HEK293T (cell line): Measurements from ENCODE around the gene UBB.

ENCODE experiments used
- CTCF ChIA-PET: fragments of 350-600 bp; formaldehyde crosslinking; extraction: SDS; loops from one replicate; lab custom pipeline; 2021; ENCODE audit warnings: antibody characterized with exemption, inconsistent platforms; lab: Yijun Ruan, JAX
- POLR2A ChIA-PET: fragments of 350-600 bp; formaldehyde crosslinking; extraction: SDS; loops from one replicate; lab custom pipeline; 2020; ENCODE audit warnings: antibody characterized with exemption, inconsistent platforms; lab: Yijun Ruan, JAX
- DNase-seq: peaks from one replicate; pipeline ENCODE4 v3.0.0; 2012; ENCODE audit warnings: mixed read lengths; ENCODE audit errors: extremely low spot score
- ARNT ChIP-seq: fragments of 450-650 bp; IDR thresholded peaks from 2 replicates; pipeline ENCODE4 v1.6.1; 2017; ENCODE audit warnings: mild to moderate bottlenecking
- BHLHE40 ChIP-seq: fragments of 450-650 bp; IDR thresholded peaks from 2 replicates; pipeline ENCODE4 v1.6.1; 2016; ENCODE audit warnings: mild to moderate bottlenecking, moderate library complexity, borderline replicate concordance
- CTBP1 ChIP-seq: fragments of 450-650 bp; IDR thresholded peaks from 2 replicates; pipeline ENCODE4 v1.6.1; 2016; ENCODE audit warnings: borderline replicate concordance
- ELF4 ChIP-seq: fragments of 450-650 bp; IDR thresholded peaks from 2 replicates; pipeline ENCODE4 v1.6.1; 2017; ENCODE audit warnings: antibody characterized with exemption
- FOXA1 ChIP-seq: fragments of 450-650 bp; IDR thresholded peaks from 2 replicates; pipeline ENCODE4 v1.6.1; 2016; ENCODE audit warnings: mild to moderate bottlenecking
- FOXK2 ChIP-seq: fragments of 450-650 bp; IDR thresholded peaks from 2 replicates; pipeline ENCODE4 v1.6.1; 2016; ENCODE audit warnings: mild to moderate bottlenecking
- FOXM1 ChIP-seq: fragments of 450-650 bp; IDR thresholded peaks from 2 replicates; pipeline ENCODE4 v1.6.1; 2017; ENCODE audit warnings: mild to moderate bottlenecking, borderline replicate concordance
- HDGF ChIP-seq: fragments of 450-650 bp; IDR thresholded peaks from 2 replicates; pipeline ENCODE4 v1.6.1; 2017; ENCODE audit warnings: antibody characterized with exemption, borderline replicate concordance
- L3MBTL2 ChIP-seq: fragments of 450-650 bp; conservative IDR thresholded peaks from 2 replicates; pipeline ENCODE4 v1.6.1; 2016; ENCODE audit warnings: mild to moderate bottlenecking
- LEF1 ChIP-seq: fragments of 450-650 bp; IDR thresholded peaks from 2 replicates; pipeline ENCODE4 v1.6.1; 2017; ENCODE audit warnings: mild to moderate bottlenecking, borderline replicate concordance
- NFRKB ChIP-seq: fragments of 450-650 bp; IDR thresholded peaks from 2 replicates; pipeline ENCODE4 v1.6.1; 2016; ENCODE audit warnings: mild to moderate bottlenecking, moderate library complexity
- PKNOX1 ChIP-seq: fragments of 450-650 bp; IDR thresholded peaks from 2 replicates; pipeline ENCODE4 v1.6.1; 2016
- SP1 ChIP-seq: fragments of 450-650 bp; IDR thresholded peaks from 2 replicates; pipeline ENCODE4 v1.6.1; 2017
- SUZ12 ChIP-seq: fragments of 450-650 bp; IDR thresholded peaks from 2 replicates; pipeline ENCODE4 v1.6.1; 2016; ENCODE audit warnings: mild to moderate bottlenecking
- TARDBP ChIP-seq: fragments of 450-650 bp; IDR thresholded peaks from 2 replicates; pipeline ENCODE4 v1.6.1; 2016
- ZNF384 ChIP-seq: fragments of 450-650 bp; IDR thresholded peaks from 2 replicates; pipeline ENCODE4 v1.6.1; 2016

The UBB gene

GRCh38 chr17:16361874-16362273 lies 19.0 kb upstream of the UBB start:
- no peak for DNase-seq
- ChIA-PET POLR2A (no interaction called here), CTCF (interaction anchor here (0.6 kb wide), 1 partner anchor 90 kb away, joined by 6 read pairs; no protein-coding TSS in a partner anchor)
- TF ChIP-seq FOXM1 (no peak), NFRKB (no peak), L3MBTL2 (no peak), HDGF (no peak), TARDBP (no peak), ZNF384 (no peak), CTBP1 (no peak), ELF4 (no peak), ARNT (no peak), BHLHE40 (no peak), FOXA1 (no peak), SP1 (no peak), FOXK2 (no peak), LEF1 (no peak), PKNOX1 (no peak), SUZ12 (no peak)

GRCh38 chr17:16363749-16364536 lies 16.9 kb upstream of the UBB start:
- POLR2A ChIA-PET, result interaction anchor here (0.8 to 5.0 kb wide), 15 partner anchors 9 to 172 kb away, joined by 3 to 28 read pairs (median 5); partner anchors contain the start of genes CENPV, PIGL and UBB
- CTCF ChIA-PET, result interaction anchor here (0.5 to 2.7 kb wide), 29 partner anchors 9 to 1441 kb away, joined by 3 to 33 read pairs (median 5); partner anchors contain the start of genes CENPV, TRPV2 and UBB
- peak; percentile 74 for DNase-seq
- TF ChIP-seq FOXA1 (no peak), ARNT (no peak), TARDBP (no peak), FOXM1 (no peak), SUZ12 (no peak), ZNF384 (no peak), BHLHE40 (no peak), FOXK2 (no peak), L3MBTL2 (no peak), HDGF (no peak), NFRKB (no peak), ELF4 (no peak), PKNOX1 (no peak), LEF1 (no peak), CTBP1 (no peak)

- CTCF ChIA-PET, result interaction anchor here (0.6 to 2.7 kb wide), 8 partner anchors 9 to 1440 kb away, joined by 5 to 33 read pairs (median 10); partner anchors contain the start of genes CENPV and UBB
- no peak for TF ChIP-seq CTBP1
- TF ChIP-seq LEF1, result no peak
- TF ChIP-seq FOXK2, result no peak
- no peak for TF ChIP-seq NFRKB
- POLR2A ChIA-PET, result interaction anchor here (1.5 to 5.0 kb wide), 7 partner anchors 10 to 81 kb away, joined by 5 to 28 read pairs (median 6); partner anchors contain the start of genes CENPV and UBB
- DNase-seq, result no peak
Observed at GRCh38 chr17:16364625-16365024, 16.3 kb upstream of the UBB start.

- DNase-seq, result no peak
- no peak for TF ChIP-seq LEF1
- no peak for TF ChIP-seq CTBP1
- ChIA-PET POLR2A (interaction anchor here (1.7 kb wide), 1 partner anchor 9 kb away, joined by 17 read pairs; the partner anchor contains the start of gene UBB), CTCF (interaction anchor here (0.7 kb wide), 2 partner anchors 9 to 22 kb away, joined by 3 read pairs; partner anchors contain the start of gene UBB)
Observed at GRCh38 chr17:16371742-16372141, 9.1 kb upstream of the UBB start.

- DNase-seq, result no peak
- CTCF ChIA-PET, result interaction anchor here (0.6 to 2.8 kb wide), 2 partner anchors 11 to 25 kb away, joined by 4 to 10 read pairs; no protein-coding TSS in a partner anchor
- POLR2A ChIA-PET, result interaction anchor here (1.3 to 2.5 kb wide), 3 partner anchors 10 to 64 kb away, joined by 3 to 9 read pairs (median 6); no protein-coding TSS in a partner anchor
- no peak for TF ChIP-seq ZNF384
Observed at GRCh38 chr17:16374146-16374938, 6.5 kb upstream of the UBB start.

- TF ChIP-seq LEF1 (no peak), TARDBP (no peak), FOXM1 (no peak), L3MBTL2 (no peak), SP1 (no peak), NFRKB (no peak), ARNT (no peak), ELF4 (no peak), FOXK2 (no peak), CTBP1 (no peak), PKNOX1 (no peak), SUZ12 (no peak), BHLHE40 (no peak), FOXA1 (no peak), HDGF (no peak)
- CTCF ChIA-PET, result interaction anchor here (2.6 kb wide), 1 partner anchor 14 kb away, joined by 11 read pairs; no protein-coding TSS in a partner anchor
- POLR2A ChIA-PET, result interaction anchor here (1.4 to 2.2 kb wide), 3 partner anchors 14 to 60 kb away, joined by 6 to 10 read pairs (median 10); partner anchors contain the start of gene CENPV
- DNase-seq, result no peak
Observed at GRCh38 chr17:16377941-16378341, 3.0 kb upstream of the UBB start.
